SK-N-SH (cell line): ENCODE data around the gene EEA1. TPM values are rescaled to one million over a fixed set of nuclear protein-coding genes. Genes with fewer than 3 reads are reported as not detected.

Experiments used
- CTCF ChIA-PET: fragments of 300-600, 350-600 bp; formaldehyde crosslinking; extraction: SDS; loops from one replicate; lab custom pipeline; 2021; lab: Yijun Ruan, JAX
- POLR2A ChIA-PET: fragments of 350-600 bp; sonication (Branson Sonifier 250); formaldehyde crosslinking; extraction: SDS; loops from one replicate; lab custom pipeline; 2020; ENCODE audit warnings: antibody characterized with exemption, inconsistent platforms; lab: Yijun Ruan, JAX
- DNase-seq: peaks from one replicate; pipeline ENCODE4 v3.0.0; 2012
- H2AFZ ChIP-seq: fragments of 200-600 bp; sonication (generic); 2 replicates; pipeline ENCODE4 v1.8.1; 2016; ENCODE audit warnings: antibody characterized with exemption, mild to moderate bottlenecking, low read depth
- H3F3A ChIP-seq: fragments of 200-600 bp; sonication (generic); replicated peaks from 2 replicates; pipeline ENCODE3; 2016; ENCODE audit warnings: antibody characterized with exemption, mild to moderate bottlenecking; ENCODE audit not compliant: insufficient read depth
- H3K27ac ChIP-seq, 2 experiments: fragments of 200-500 bp in 1 of 2; fragments of 200-600 bp in 1 of 2; sonication (Bioruptor generic) in 1 of 2; sonication (generic), shearing (Covaris generic) in 1 of 2; 2 replicates each; pipeline versions ENCODE4 v1.5.1 to v1.6.1; 2014 to 2016; ENCODE audit warnings: low read depth in 2 of 2, inconsistent platforms in 1 of 2, low read length in 1 of 2, mild to moderate bottlenecking in 1 of 2, mixed read lengths in 1 of 2
- H3K27me3 ChIP-seq: fragments of 200-600 bp; sonication (generic), shearing (Covaris generic); 2 replicates; pipeline ENCODE4 v1.6.1; 2016; ENCODE audit warnings: mixed run types; ENCODE audit not compliant: insufficient read depth
- H3K36me3 ChIP-seq, 2 experiments: fragments of 200-500 bp in 1 of 2; fragments of 200-600 bp in 1 of 2; sonication (Bioruptor generic) in 1 of 2; sonication (generic) in 1 of 2; replicated peaks in 1 of 2; 2 replicates each; pipeline versions ENCODE3 to v1.5.1; 2014 to 2016; ENCODE audit warnings: low read length in 1 of 2, mild to moderate bottlenecking in 1 of 2; ENCODE audit not compliant: insufficient read depth in 2 of 2, control insufficient read depth in 1 of 2
- H3K4me1 ChIP-seq, 2 experiments: fragments of 200-500 bp in 1 of 2; fragments of 200-600 bp in 1 of 2; sonication (Bioruptor generic) in 1 of 2; sonication (generic), shearing (Covaris generic) in 1 of 2; 2 replicates each; pipeline versions ENCODE4 v1.5.1 to v1.6.1; 2014 to 2016; ENCODE audit warnings: low read depth in 1 of 2, low read length in 1 of 2, mixed run types in 1 of 2; ENCODE audit not compliant: insufficient read depth in 2 of 2, control insufficient read depth in 1 of 2
- H3K4me2 ChIP-seq: fragments of 200-600 bp; sonication (generic), shearing (Covaris generic); 2 replicates; pipeline ENCODE4 v1.6.1; 2017; ENCODE audit warnings: mixed run types
- H3K4me3 ChIP-seq, 2 experiments: fragments of 200-500 bp in 1 of 2; fragments of 200-600 bp in 1 of 2; sonication (Bioruptor generic) in 1 of 2; sonication (generic), shearing (Covaris generic) in 1 of 2; 2 replicates each; pipeline versions ENCODE4 v1.5.1 to v1.8.1; 2014 to 2016; ENCODE audit warnings: low read depth in 2 of 2, inconsistent platforms in 1 of 2, low read length in 1 of 2, mild to moderate bottlenecking in 1 of 2, mixed read lengths in 1 of 2, moderate library complexity in 1 of 2
- H3K79me2 ChIP-seq: fragments of 200-600 bp; sonication (generic); 2 replicates; pipeline ENCODE4 v1.8.1; 2017; ENCODE audit warnings: mild to moderate bottlenecking; ENCODE audit not compliant: insufficient read depth
- H3K9ac ChIP-seq: fragments of 200-600 bp; sonication (generic); 2 replicates; pipeline ENCODE4 v1.6.1; 2017; ENCODE audit warnings: mixed run types
- H3K9me2 ChIP-seq: fragments of 200-600 bp; sonication (generic); 2 replicates; pipeline ENCODE4 v1.6.1; 2017; ENCODE audit warnings: mixed run types
- H3K9me3 ChIP-seq: fragments of 200-600 bp; sonication (generic); 2 replicates; pipeline ENCODE4 v1.6.1; 2017; ENCODE audit warnings: mixed run types, mild to moderate bottlenecking, moderate library complexity
- H4K20me1 ChIP-seq: fragments of 200-600 bp; sonication (generic); 2 replicates; pipeline ENCODE4 v1.6.1; 2017; ENCODE audit warnings: mild to moderate bottlenecking, mixed run types; ENCODE audit not compliant: insufficient read depth
- CHD2 ChIP-seq: fragments of 150-350 bp; IDR thresholded peaks from 2 replicates; pipeline ENCODE4 v1.6.1; 2018; ENCODE audit warnings: low read length; ENCODE audit not compliant: partially characterized antibody
- CTCF ChIP-seq: fragments of 200-600 bp; sonication (generic); IDR thresholded peaks from 2 replicates; pipeline ENCODE4 v1.6.1; 2017; ENCODE audit warnings: antibody characterized with exemption, mild to moderate bottlenecking, moderate library complexity
- EP300 ChIP-seq, 2 experiments: IDR thresholded peaks; 2 replicates each; pipeline versions ENCODE4 v1.4.0 to v1.6.1; 2012; ENCODE audit warnings: borderline replicate concordance in 1 of 2, low read depth in 1 of 2, low read length in 1 of 2
- EZH2phosphoT487 ChIP-seq: fragments of 200-600 bp; sonication (generic); IDR thresholded peaks from 2 replicates; pipeline ENCODE4 v1.6.1; 2017; ENCODE audit warnings: low read depth, mixed run types, mild to moderate bottlenecking, antibody characterized with exemption, moderate library complexity, borderline replicate concordance
- GABPA ChIP-seq: IDR thresholded peaks from 2 replicates; pipeline ENCODE4 v1.4.0; 2012; ENCODE audit warnings: low read depth, mild to moderate bottlenecking
- JUND ChIP-seq: IDR thresholded peaks from 2 replicates; pipeline ENCODE4 v1.4.0; 2012
- MAX ChIP-seq: IDR thresholded peaks from 2 replicates; pipeline ENCODE4 v1.4.0; 2012; ENCODE audit warnings: low read depth
- MEF2A ChIP-seq: IDR thresholded peaks from 2 replicates; pipeline ENCODE4 v1.4.0; 2012; ENCODE audit warnings: low read depth, borderline replicate concordance
- REST ChIP-seq: IDR thresholded peaks from 2 replicates; pipeline ENCODE4 v1.6.1; 2012; ENCODE audit warnings: mild to moderate bottlenecking, low read depth, low read length, moderate library complexity
- RFX5 ChIP-seq: IDR thresholded peaks from 2 replicates; pipeline ENCODE4 v1.6.1; 2012; ENCODE audit warnings: mild to moderate bottlenecking, improper control_type of control experiment, low read length
- RXRA ChIP-seq: IDR thresholded peaks from 2 replicates; pipeline ENCODE4 v1.4.0; 2012; ENCODE audit warnings: low read depth, mild to moderate bottlenecking, borderline replicate concordance
- SMC3 ChIP-seq: IDR thresholded peaks from 2 replicates; pipeline ENCODE4 v1.6.1; 2012; ENCODE audit warnings: low read depth, low read length, improper control_type of control experiment
- USF2 ChIP-seq: fragments of 150-350 bp; IDR thresholded peaks from 2 replicates; pipeline ENCODE4 v1.6.1; 2017; ENCODE audit warnings: antibody characterized with exemption, low read length, low read depth, borderline replicate concordance
- ZBTB33 ChIP-seq: IDR thresholded peaks from 2 replicates; pipeline ENCODE4 v1.4.0; 2012; ENCODE audit warnings: low read depth, borderline replicate concordance
- WGBS: methylation state at CpG from one replicate; pipeline ENCODE4 v1.1.6; 2017; ENCODE audit warnings: low lambda C conversion rate; 5-methylcytosine and 5-hydroxymethylcytosine counted together
- polyA plus RNA-seq, 3 experiments: library from polyadenylated mRNA; depleted of rRNA; stranded (reverse); fragments of >200 nt; gene quantifications; 2 replicates each; pipeline ENCODE4 v1.2.3, GENCODE V29; 2012

The EEA1 gene
- polyA plus RNA-seq, 1 of the 3 experiments (the other 2 are of a cell fraction), result 1.5 TPM

- TF ChIP-seq CHD2 (no peak), EZH2phosphoT487 (no peak), JUND (no peak), CTCF (no peak), RFX5 (no peak), REST (no peak), EP300 (IDR thresholded peaks at IDR 0.05; ENCODE audit: borderline replicate concordance in 1 of 2, low read depth in 1 of 2, low read length in 1 of 2) (no peak), MEF2A (no peak), USF2 (no peak), SMC3 (no peak), MAX (no peak), GABPA (no peak), RXRA (no peak), ZBTB33 (no peak)
- TF ChIP-seq, all 33 proteins: peak for 0
- Histone ChIP-seq H3K4me2 (no peak overlapping the region), H3F3A (peaks cover 4% of the 10 kb centered on the region), H3K9ac (no peak overlapping the region), H4K20me1 (no peaks in the 10 kb centered on the region), H3K4me1 (no peaks in the 10 kb centered on the region), H3K4me3 (no peak overlapping the region), H3K27me3 (no peaks in the 10 kb centered on the region), H2AFZ (no peak overlapping the region), H3K36me3 (no peaks in the 10 kb centered on the region), H3K9me3 (no peaks in the 10 kb centered on the region), H3K79me2 (no peaks in the 10 kb centered on the region), H3K27ac (no peak overlapping the region), H3K9me2 (no peaks in the 10 kb centered on the region)
- POLR2A ChIA-PET, result no interaction called here
- no peak for DNase-seq
- whole genome bisulfite sequencing, result 89% methylated on average over 4 of the region's 4 CpGs
- CTCF ChIA-PET, result no interaction called here
These were observed 21.9 kb upstream of the EEA1 start for GRCh38 chr12:92951006-92951405.
